Measurements from ENCODE around the gene NASP. TPM values are rescaled to one million over a fixed set of nuclear protein-coding genes. Genes with fewer than 3 reads are reported as not detected.

The NASP gene
- total and polyA plus RNA-seq, 2 of the 13 experiments (the other 11 are each of a cell fraction or from before 2014, with no cell fraction given), result 132 to 256 TPM

DNA sequence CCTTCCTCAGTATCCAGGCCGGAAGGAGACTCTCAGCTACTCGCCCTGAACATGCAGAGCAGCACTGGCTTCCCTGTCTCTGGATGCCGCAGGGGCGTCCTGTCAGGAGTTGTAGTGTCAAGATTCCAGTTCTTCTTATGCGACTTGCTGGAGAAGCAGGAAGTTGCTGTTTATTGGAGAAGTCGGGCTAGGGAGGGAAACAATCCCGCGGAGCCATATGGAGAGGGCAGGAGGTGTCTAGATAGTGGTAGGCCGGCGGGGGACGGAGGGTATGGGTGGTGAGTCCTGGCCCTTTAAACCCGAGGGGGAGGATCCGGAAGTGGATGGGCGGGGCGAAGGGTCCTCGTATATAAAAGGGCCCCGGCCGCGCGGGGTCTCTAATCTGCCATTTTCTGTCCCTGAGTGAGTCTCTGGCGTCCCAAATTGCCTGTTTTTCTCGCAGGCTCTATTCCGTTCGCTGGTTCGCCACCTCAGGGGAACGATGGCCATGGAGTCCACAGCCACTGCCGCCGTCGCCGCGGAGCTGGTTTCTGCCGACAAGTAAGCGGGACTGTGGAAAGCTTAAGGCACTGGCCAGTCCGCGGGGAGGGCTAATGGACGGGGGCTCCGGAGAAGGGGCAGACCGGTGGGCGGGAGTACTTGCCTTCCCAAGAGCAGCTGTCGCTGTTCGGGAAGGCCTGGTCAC is at the start of gene NASP (continued):
- peak; percentile 57; the same call in 1 of the 2 replicates for TF ChIP-seq KDM5B (CRISPR knock-in tag; IDR thresholded peaks at IDR 0.05; ENCODE audit: borderline replicate concordance)
- TF ChIP-seq, protein P1, sequence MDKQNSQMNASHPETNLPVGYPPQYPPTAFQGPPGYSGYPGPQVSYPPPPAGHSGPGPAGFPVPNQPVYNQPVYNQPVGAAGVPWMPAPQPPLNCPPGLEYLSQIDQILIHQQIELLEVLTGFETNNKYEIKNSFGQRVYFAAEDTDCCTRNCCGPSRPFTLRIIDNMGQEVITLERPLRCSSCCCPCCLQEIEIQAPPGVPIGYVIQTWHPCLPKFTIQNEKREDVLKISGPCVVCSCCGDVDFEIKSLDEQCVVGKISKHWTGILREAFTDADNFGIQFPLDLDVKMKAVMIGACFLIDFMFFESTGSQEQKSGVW (CRISPR knock-in tag; IDR thresholded peaks at IDR 0.05; ENCODE audit: borderline replicate concordance), result no peak
- TF ChIP-seq, protein P2, sequence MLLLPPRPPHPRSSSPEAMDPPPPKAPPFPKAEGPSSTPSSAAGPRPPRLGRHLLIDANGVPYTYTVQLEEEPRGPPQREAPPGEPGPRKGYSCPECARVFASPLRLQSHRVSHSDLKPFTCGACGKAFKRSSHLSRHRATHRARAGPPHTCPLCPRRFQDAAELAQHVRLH (CRISPR knock-in tag; IDR thresholded peaks at IDR 0.05; ENCODE audit: borderline replicate concordance, low read depth), result 0 out of 2 replicates have a peak, but pooled peaks have one; percentile 11
- TF ChIP-seq TOPORS (CRISPR knock-in tag; IDR thresholded peaks at IDR 0.05), result no peak
- peak; percentile 77; the same call in 1 of the 2 replicates for TF ChIP-seq NFKB2 (CRISPR knock-in tag; IDR thresholded peaks at IDR 0.05; ENCODE audit: borderline replicate concordance)
- TF ChIP-seq ZNF605 (CRISPR knock-in tag; IDR thresholded peaks at IDR 0.05), result peak; percentile 78
- no peak for TF ChIP-seq RCOR2 (CRISPR knock-in tag; IDR thresholded peaks at IDR 0.05)
- peak; percentile 83; the same call in 1 of the 2 replicates for TF ChIP-seq ZNF780A (CRISPR knock-in tag; IDR thresholded peaks at IDR 0.05)
- TF ChIP-seq, protein P3, sequence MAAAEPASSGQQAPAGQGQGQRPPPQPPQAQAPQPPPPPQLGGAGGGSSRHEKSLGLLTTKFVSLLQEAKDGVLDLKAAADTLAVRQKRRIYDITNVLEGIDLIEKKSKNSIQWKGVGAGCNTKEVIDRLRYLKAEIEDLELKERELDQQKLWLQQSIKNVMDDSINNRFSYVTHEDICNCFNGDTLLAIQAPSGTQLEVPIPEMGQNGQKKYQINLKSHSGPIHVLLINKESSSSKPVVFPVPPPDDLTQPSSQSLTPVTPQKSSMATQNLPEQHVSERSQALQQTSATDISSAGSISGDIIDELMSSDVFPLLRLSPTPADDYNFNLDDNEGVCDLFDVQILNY (CRISPR knock-in tag; conservative IDR thresholded peaks at IDR 0.05), result no peak; the same call in 1 of the 2 replicates
- TF ChIP-seq SRSF9 (IDR thresholded peaks at IDR 0.05; ENCODE audit: borderline replicate concordance, insufficient read depth, low read depth, low read length, poor library complexity, severe bottlenecking), result no peak
- TF ChIP-seq, protein P4, sequence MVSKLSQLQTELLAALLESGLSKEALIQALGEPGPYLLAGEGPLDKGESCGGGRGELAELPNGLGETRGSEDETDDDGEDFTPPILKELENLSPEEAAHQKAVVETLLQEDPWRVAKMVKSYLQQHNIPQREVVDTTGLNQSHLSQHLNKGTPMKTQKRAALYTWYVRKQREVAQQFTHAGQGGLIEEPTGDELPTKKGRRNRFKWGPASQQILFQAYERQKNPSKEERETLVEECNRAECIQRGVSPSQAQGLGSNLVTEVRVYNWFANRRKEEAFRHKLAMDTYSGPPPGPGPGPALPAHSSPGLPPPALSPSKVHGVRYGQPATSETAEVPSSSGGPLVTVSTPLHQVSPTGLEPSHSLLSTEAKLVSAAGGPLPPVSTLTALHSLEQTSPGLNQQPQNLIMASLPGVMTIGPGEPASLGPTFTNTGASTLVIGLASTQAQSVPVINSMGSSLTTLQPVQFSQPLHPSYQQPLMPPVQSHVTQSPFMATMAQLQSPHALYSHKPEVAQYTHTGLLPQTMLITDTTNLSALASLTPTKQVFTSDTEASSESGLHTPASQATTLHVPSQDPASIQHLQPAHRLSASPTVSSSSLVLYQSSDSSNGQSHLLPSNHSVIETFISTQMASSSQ (IDR thresholded peaks at IDR 0.05; ENCODE audit: low read depth), result no peak
- TF ChIP-seq, protein P4 (CRISPR knock-in tag; IDR thresholded peaks at IDR 0.05; ENCODE audit: borderline replicate concordance), result peak; percentile 45; the same call in 1 of the 2 replicates
- TF ChIP-seq ZFP37 (CRISPR knock-in tag; IDR thresholded peaks at IDR 0.05; ENCODE audit: borderline replicate concordance), result no peak; the same call in 1 of the 2 replicates
- no peak for TF ChIP-seq FOXK2 (IDR thresholded peaks at IDR 0.05)
- no peak; the same call in 1 of the 2 replicates for TF ChIP-seq MEF2D (CRISPR knock-in tag; IDR thresholded peaks at IDR 0.05)
- TF ChIP-seq, protein P5, sequence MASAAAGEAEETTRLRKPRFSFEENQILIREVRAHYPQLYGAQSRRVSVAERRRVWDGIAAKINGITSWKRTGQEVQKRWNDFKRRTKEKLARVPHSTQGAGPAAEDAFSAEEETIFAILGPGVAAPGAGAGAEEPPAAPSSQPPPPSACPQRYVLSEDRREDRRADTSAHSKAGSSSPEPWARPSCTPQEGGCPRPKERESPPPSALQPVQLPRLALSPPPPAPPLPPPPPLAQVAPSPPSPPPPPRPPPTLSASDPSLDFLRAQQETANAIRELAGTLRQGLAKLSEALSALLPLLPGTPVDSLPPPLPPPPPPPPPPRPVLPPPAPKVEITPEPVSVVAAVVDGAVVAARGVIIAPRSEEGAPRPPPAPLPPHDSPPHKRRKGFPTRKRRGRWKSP (CRISPR knock-in tag; IDR thresholded peaks at IDR 0.05), result no peak
- TF ChIP-seq PHB2 (IDR thresholded peaks at IDR 0.05; ENCODE audit: partially characterized antibody), result no peak
- TF ChIP-seq MED8 (CRISPR knock-in tag; IDR thresholded peaks at IDR 0.05; ENCODE audit: insufficient replicate concordance), result no peak
- TF ChIP-seq ZNF431 (CRISPR knock-in tag; IDR thresholded peaks at IDR 0.05; ENCODE audit: borderline replicate concordance, low read depth), result peak; percentile 69
- TF ChIP-seq ZFP90 (CRISPR knock-in tag; IDR thresholded peaks at IDR 0.05; ENCODE audit: borderline replicate concordance), result 0 out of 2 replicates have a peak, but pooled peaks have one; percentile 8
- peak; percentile 98 for TF ChIP-seq POLR2AphosphoS5 (IDR thresholded peaks at IDR 0.05; ENCODE audit: low read depth, low read length)
- TF ChIP-seq NFIC (IDR thresholded peaks at IDR 0.05; ENCODE audit: low read length), result no peak

Data from HepG2 (cell line).